DMS153 (cell line): ENCODE data around the gene GPR78.

Source experiments
- DNase-seq: peaks from one replicate; lab custom pipeline; 2025; lab: John Stamatoyannopoulos, UW

GPR78 gene

GRCh38 chr4:8586671-8587468 is 6.7 kb downstream of the GPR78 start:
- DNase-seq = no peak

GRCh38 chr4:8587469-8588195 is 7.4 kb downstream of the GPR78 start:
- no peak for DNase-seq

- DNase-seq = no peak
These were observed 7.9 kb downstream of the GPR78 start for GRCh38 chr4:8588196-8588470.

- DNase-seq = no peak
These were observed 9.1 kb downstream of the GPR78 start for GRCh38 chr4:8589336-8589735.

GRCh38 chr4:8589823-8590545 is 9.8 kb downstream of the GPR78 start:
- no peak for DNase-seq

GRCh38 chr4:8590546-8590880 is 10.3 kb downstream of the GPR78 start:
- no peak for DNase-seq

- DNase-seq = no peak
These were observed 10.9 kb downstream of the GPR78 start for GRCh38 chr4:8591114-8591513.

- no peak for DNase-seq
These were observed 11.6 kb downstream of the GPR78 start for GRCh38 chr4:8591626-8592365.

- DNase-seq = no peak
These were observed 12.4 kb downstream of the GPR78 start, which contains the start of gene CPZ for GRCh38 chr4:8592366-8593263. TSS of gene CPZ (plus strand) at chr4:8592765. CDS start at chr4:8592834, 69 bp downstream.

GRCh38 chr4:8593264-8594096 is 13.3 kb downstream of the GPR78 start:
- DNase-seq = no peak

GRCh38 chr4:8594097-8595038 is 14.2 kb downstream of the GPR78 start:
- DNase-seq = peak; percentile 1

- no peak for DNase-seq
These were observed 15.3 kb downstream of the GPR78 start for GRCh38 chr4:8595237-8596087.

- DNase-seq = no peak
These were observed 16.7 kb downstream of the GPR78 start for GRCh38 chr4:8596891-8597290.

- no peak for DNase-seq
These were observed 17.1 kb downstream of the GPR78 start for GRCh38 chr4:8597319-8597718.

- no peak for DNase-seq
These were observed 17.6 kb downstream of the GPR78 start for GRCh38 chr4:8597791-8598190.

GRCh38 chr4:8598391-8599090 is 18.3 kb downstream of the GPR78 start:
- DNase-seq = no peak

- no peak for DNase-seq
These were observed 18.9 kb downstream of the GPR78 start for GRCh38 chr4:8599091-8599460.

GRCh38 chr4:8599657-8600056 is 19.5 kb downstream of the GPR78 start:
- DNase-seq = no peak
